HG03521 (cell line): ENCODE measurements around the gene PACS2.
A peak's percentile ranks its signal among the peaks of the same experiment; 100 is the strongest.
"Not testable (repeated sequence)": the region's sequence is repeated elsewhere in the genome, so short reads cannot be mapped to it uniquely, and the experiment has no call there.

Experiments
- ATAC-seq: cut with Tn5 transposase; IDR thresholded peaks from one replicate; pipeline ENCODE4 v1.9.1; 2021; ENCODE audit warnings: mild to moderate bottlenecking, moderate library complexity; ENCODE audit not compliant: unreplicated experiment

Gene PACS2

GRCh38 chr14:105314287-105315200, at the start of gene PACS2:
Gene PACS2, plus strand, starts transcription at chr14:105314748. Its CDS starts 171 bp downstream, at chr14:105314919.
- ATAC-seq: peak; percentile 82

GRCh38 chr14:105267820-105268548, 46.6 kb upstream of the PACS2 start:
- ATAC-seq: no peak

GRCh38 chr14:105268736-105269354, 45.7 kb upstream of the PACS2 start:
- ATAC-seq: no peak

GRCh38 chr14:105269405-105269804, 45.1 kb upstream of the PACS2 start:
- ATAC-seq: no peak

GRCh38 chr14:105271224-105271890, 43.2 kb upstream of the PACS2 start:
- ATAC-seq: no peak

- no peak for ATAC-seq
Observed at GRCh38 chr14:105272623-105273022, 41.9 kb upstream of the PACS2 start.

GRCh38 chr14:105273062-105273461, 41.5 kb upstream of the PACS2 start:
- ATAC-seq: no peak

- ATAC-seq: no peak
Observed at GRCh38 chr14:105274637-105275036, 39.9 kb upstream of the PACS2 start.

GRCh38 chr14:105275267-105275946, 39.1 kb upstream of the PACS2 start:
- ATAC-seq: no peak

- not testable (repeated sequence) for ATAC-seq
Observed at GRCh38 chr14:105277448-105277847, 37.1 kb upstream of the PACS2 start.

- no peak for ATAC-seq
Observed at GRCh38 chr14:105279642-105280361, 34.7 kb upstream of the PACS2 start.

- no peak for ATAC-seq
Observed at GRCh38 chr14:105280525-105280924, 34.0 kb upstream of the PACS2 start.

GRCh38 chr14:105281371-105282097, 33.0 kb upstream of the PACS2 start:
- ATAC-seq: no peak

- ATAC-seq: no peak
Observed at GRCh38 chr14:105282098-105282725, 32.3 kb upstream of the PACS2 start.

GRCh38 chr14:105283028-105283427, 31.5 kb upstream of the PACS2 start:
- no peak for ATAC-seq

GRCh38 chr14:105283899-105284298, 30.6 kb upstream of the PACS2 start:
- ATAC-seq: no peak

- no peak for ATAC-seq
Observed at GRCh38 chr14:105285174-105285573, 29.4 kb upstream of the PACS2 start.

- ATAC-seq: no peak
Observed at GRCh38 chr14:105286759-105287144, 27.8 kb upstream of the PACS2 start.
